GM12873 (cell line): ENCODE data around the gene SLC43A2.

Source experiments
- TF ChIP-seq, protein P1 (sequence below): IDR thresholded peaks from 2 replicates; pipeline ENCODE4 v1.5.1; 2012; ENCODE audit warnings: low read depth, mild to moderate bottlenecking, moderate library complexity, low read length, control low read depth; ENCODE audit not compliant: insufficient read depth; ENCODE audit errors: missing control alignments

The SLC43A2 gene

DNA sequence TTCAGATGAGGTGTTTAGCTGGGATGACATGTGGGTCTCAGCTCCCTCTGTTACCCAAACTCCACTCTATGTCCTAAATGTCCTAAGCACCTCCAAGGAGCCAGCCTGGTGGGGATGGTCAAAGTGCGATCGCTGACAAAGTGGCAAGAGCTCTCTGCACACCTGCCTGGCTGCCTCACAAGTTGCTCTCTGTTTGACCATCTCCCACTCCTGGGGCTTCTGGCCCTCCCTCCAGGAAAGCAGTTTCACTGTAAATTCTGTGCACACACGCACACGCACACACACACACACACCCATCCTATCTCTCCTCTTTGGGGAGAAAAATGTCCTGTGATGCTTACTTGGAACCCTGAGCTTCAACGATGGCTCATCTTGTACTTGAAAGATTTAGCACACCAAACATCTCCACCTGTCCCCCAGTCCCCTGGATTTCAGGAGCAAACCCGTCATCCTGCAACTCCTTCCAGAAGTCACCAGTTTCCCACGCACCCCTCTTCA is 67.7 kb downstream of the SLC43A2 start:
- TF ChIP-seq, protein P1, sequence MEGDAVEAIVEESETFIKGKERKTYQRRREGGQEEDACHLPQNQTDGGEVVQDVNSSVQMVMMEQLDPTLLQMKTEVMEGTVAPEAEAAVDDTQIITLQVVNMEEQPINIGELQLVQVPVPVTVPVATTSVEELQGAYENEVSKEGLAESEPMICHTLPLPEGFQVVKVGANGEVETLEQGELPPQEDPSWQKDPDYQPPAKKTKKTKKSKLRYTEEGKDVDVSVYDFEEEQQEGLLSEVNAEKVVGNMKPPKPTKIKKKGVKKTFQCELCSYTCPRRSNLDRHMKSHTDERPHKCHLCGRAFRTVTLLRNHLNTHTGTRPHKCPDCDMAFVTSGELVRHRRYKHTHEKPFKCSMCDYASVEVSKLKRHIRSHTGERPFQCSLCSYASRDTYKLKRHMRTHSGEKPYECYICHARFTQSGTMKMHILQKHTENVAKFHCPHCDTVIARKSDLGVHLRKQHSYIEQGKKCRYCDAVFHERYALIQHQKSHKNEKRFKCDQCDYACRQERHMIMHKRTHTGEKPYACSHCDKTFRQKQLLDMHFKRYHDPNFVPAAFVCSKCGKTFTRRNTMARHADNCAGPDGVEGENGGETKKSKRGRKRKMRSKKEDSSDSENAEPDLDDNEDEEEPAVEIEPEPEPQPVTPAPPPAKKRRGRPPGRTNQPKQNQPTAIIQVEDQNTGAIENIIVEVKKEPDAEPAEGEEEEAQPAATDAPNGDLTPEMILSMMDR, result no peak

DNA sequence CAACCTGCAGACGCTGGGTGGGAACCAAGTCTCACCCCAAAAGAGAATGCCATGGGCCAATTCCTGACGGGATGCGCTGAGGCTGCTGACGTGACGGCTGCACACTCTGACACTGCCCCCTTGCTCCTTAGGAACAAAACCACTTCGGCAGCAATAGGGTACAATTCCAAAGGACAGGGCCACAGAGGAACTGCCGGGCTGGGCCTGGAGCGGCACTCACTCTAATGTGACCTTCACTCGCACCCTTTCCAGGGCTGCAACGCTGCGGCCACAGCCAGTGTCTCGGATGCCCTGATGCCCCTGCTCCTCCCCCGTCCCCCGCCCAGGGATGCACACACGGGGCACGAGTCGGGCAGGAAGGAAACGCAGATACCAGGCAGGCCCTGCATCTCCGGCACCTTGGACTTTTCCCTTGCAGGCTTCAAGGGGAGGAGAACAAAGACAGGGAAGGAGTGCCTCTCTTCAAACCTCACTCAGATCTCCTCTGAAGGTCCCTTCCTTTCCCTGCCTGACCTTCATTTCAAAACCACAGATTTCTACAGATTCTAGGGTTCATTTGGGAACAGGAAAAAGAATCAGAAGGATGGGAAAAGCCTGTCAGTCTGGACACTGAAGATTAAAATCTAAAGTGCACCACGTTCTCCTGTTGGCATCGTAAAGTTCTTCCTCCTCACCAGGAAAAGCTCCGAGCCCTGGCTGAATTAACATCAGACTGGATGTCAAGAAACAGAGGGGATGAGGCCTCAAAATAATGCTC is 68.4 kb downstream of the SLC43A2 start:
- TF ChIP-seq, protein P1, result no peak

DNA sequence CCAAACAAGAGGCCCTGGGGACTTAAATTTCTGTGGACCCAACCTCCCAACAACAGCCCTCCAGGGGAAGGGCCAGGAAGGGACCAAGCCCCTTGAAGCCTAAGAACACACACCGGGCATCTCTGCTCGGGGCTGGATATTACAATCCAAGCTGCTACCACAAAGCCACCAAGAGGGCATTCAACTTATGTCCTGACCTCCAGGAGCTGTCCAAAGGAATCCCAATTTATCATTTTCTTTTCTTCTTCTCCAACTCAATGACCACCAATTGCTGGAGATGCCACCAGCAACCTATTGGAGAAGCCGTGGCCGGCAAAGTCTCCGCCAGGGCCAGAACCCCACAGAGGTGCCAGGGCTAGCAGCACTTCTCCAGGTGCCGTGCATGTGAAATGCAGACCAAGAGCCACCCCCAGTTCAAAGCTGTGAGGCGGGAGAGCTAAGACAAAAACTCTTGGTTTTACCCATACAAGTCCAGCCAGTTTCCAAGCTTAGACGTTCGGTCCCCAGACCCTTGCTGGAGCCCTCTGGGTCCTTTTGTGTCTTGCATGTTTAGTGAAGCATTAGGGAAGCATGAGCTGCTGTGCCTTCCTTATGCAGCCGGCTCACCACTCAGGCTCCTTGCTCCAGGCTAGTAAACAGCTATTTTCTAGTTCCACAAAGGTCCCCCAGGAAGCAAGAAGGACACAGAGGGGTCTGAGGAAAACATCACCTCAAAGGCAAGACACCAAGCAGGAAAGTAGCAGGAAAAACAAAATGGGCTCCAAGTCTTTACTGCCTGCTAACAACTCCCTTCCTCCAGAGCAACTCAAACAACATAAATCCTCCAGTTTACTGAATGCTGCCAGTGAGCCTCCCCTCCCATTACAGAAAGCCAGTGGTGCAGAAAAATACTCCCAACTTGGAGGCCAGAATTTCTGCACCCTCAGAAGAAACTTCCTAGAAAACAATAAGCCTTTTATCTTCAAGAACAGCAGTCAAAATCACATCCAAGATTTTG is 69.3 kb downstream of the SLC43A2 start:
- TF ChIP-seq, protein P1, result no peak

DNA sequence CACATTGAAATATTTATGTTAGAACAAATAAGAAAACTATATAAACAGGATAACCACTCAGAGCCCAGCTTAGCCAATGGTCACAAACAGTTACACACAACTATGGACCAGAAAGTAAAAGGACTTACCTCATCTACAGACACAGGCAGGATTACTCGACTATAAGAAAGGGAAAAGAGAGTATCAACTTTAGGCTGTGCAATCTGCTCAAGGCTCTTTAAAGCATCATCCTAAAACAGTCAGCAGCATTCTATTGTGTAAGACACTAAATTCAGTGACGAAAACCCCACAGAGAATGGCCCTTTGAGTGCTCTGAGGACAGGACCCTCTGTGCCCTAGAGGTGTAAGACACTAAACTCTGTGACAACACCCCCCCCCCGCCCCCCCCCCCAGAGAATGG is 70.2 kb downstream of the SLC43A2 start:
- TF ChIP-seq, protein P1, result no peak

DNA sequence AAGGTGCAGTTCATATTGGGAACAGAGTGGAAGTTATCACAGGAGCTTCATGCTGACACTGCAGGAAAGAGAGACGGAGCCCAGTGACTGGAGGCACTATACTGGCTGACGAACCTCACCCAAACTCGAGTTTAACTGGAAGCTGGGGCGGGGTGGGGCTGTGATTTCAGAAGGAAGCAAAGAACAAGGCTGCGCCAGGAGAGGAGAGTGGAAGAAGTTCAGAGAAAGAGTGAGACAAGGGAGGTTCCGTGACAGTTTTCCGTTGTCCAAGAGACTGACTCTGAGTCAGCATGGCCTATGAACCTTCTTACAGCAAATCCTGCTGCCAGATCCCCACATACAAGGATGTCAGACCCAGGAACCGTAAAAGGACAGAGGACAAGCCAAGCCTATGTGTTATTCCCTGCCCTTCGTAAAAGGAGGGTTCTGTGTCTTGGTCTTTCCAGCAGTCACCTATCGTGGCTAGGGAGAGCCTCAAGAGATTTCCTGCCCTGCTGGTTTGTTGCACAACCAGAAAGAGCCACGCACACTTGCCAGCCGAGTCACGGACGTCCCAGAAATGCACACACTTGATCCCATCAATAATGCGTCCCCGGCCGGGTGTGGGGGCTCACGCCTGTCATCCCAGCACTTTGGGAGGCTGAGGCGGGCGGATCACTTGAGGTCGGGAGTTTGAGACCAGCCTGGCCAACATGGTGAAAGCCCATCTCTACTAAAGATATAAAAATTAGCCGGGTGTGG is 71.1 kb downstream of the SLC43A2 start:
- TF ChIP-seq, protein P1, result no peak

DNA sequence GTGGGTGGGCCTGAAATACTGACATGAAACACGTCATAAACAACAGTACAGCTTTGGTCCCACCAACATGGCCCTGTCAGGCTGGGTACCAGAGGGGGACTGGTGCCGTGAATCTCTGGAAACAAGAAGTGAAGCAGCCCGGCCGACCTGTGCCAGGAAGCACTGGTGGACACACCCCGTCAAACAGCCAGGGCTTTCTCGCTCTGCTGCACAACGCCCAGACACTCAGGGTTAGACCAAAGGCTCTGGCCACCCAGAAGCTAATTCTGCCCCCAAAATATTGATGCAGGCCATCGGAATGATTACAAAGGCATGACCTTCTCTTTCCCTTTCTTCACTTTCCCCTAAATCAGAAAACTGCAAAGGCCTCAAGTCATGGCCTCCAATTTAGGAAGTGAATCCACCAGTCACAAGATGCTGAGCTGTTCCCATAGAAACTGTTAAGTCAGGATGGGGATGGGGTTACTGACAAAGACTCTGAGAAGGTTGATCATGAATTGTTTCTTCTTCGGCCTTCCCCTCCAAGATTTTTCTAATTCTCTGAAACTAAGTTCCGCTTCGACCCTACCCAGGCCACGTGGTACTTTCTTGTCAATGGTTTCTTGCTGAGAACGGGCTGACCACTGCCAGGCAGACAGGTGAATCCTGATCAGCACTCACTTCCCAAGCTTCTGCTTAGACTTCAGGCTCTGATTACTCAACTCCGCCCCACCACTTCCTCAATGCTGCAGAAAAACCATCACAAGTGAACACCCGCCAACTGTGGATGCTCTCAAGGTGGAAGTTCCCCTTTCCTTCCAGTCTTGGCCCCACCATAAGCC is 72.8 kb downstream of the SLC43A2 start:
- TF ChIP-seq, protein P1, result no peak
